ENCODE data around the gene GALNT14.
"Not testable (repeated sequence)": the region's sequence is repeated elsewhere in the genome, so short reads cannot be mapped to it uniquely, and the experiment has no call there.

GALNT14 gene

GRCh38 chr2:31138037-31138962 lies at the start of gene GALNT14:
GALNT14 (minus strand) TSS chr2:31138440; CDS start chr2:31138086, 354 bp downstream.
- DNase-seq (ENCODE audit: low spot score), result peak; percentile 35

- no peak for DNase-seq (ENCODE audit: low spot score)
These were observed 48.9 kb upstream of the GALNT14 start for GRCh38 chr2:31187166-31187565.

GRCh38 chr2:31183973-31184372 lies 45.7 kb upstream of the GALNT14 start:
- not testable (repeated sequence) for DNase-seq (ENCODE audit: low spot score)

GRCh38 chr2:31176742-31177141 lies 38.5 kb upstream of the GALNT14 start:
- no peak for DNase-seq (ENCODE audit: low spot score)

- no peak for DNase-seq (ENCODE audit: low spot score)
These were observed 32.9 kb upstream of the GALNT14 start for GRCh38 chr2:31171142-31171541.

- peak; percentile 91 for DNase-seq (ENCODE audit: low spot score)
These were observed 31.9 kb upstream of the GALNT14 start for GRCh38 chr2:31170071-31170698.

GRCh38 chr2:31168291-31168690 lies 30.1 kb upstream of the GALNT14 start:
- DNase-seq (ENCODE audit: low spot score), result no peak

GRCh38 chr2:31166925-31167324 lies 28.7 kb upstream of the GALNT14 start:
- no peak for DNase-seq (ENCODE audit: low spot score)

GRCh38 chr2:31163011-31163539 lies 24.8 kb upstream of the GALNT14 start:
- no peak for DNase-seq (ENCODE audit: low spot score)

GRCh38 chr2:31161637-31162036 lies 23.4 kb upstream of the GALNT14 start:
- DNase-seq (ENCODE audit: low spot score), result no peak

GRCh38 chr2:31151501-31151900 lies 13.3 kb upstream of the GALNT14 start:
- no peak for DNase-seq (ENCODE audit: low spot score)

- no peak for DNase-seq (ENCODE audit: low spot score)
These were observed 12.0 kb upstream of the GALNT14 start for GRCh38 chr2:31150120-31150670.

- no peak for DNase-seq (ENCODE audit: low spot score)
These were observed 10.3 kb upstream of the GALNT14 start for GRCh38 chr2:31148514-31148913.

GRCh38 chr2:31147645-31148044 lies 9.4 kb upstream of the GALNT14 start:
- DNase-seq (ENCODE audit: low spot score), result no peak

- DNase-seq (ENCODE audit: low spot score), result no peak
These were observed 3.9 kb upstream of the GALNT14 start for GRCh38 chr2:31142110-31142509.

- DNase-seq (ENCODE audit: low spot score), result no peak
These were observed 3.3 kb upstream of the GALNT14 start for GRCh38 chr2:31141443-31142085.

GRCh38 chr2:31140151-31140550 lies 1.9 kb upstream of the GALNT14 start:
- DNase-seq (ENCODE audit: low spot score), result peak; percentile 61

- DNase-seq (ENCODE audit: low spot score), result no peak
These were observed 1.4 kb upstream of the GALNT14 start for GRCh38 chr2:31139671-31140070.

GRCh38 chr2:31137211-31138036 lies 816 bp downstream of the GALNT14 start:
- no peak for DNase-seq (ENCODE audit: low spot score)

GRCh38 chr2:31136732-31137131 lies 1.5 kb downstream of the GALNT14 start:
- DNase-seq (ENCODE audit: low spot score), result no peak

- DNase-seq (ENCODE audit: low spot score), result no peak
These were observed 2.2 kb downstream of the GALNT14 start for GRCh38 chr2:31136000-31136399.
